Mucosa of descending colon (tissue), 3 donors: Measurements from ENCODE around the gene UTS2R. TPM values are rescaled to one million over a fixed set of nuclear protein-coding genes. Genes with fewer than 3 reads are reported as not detected.
"Not testable (repeated sequence)": the region's sequence is repeated elsewhere in the genome, so short reads cannot be mapped to it uniquely, and the experiment has no call there.

Experiments
- ATAC-seq: fragments of 200-7000 bp; cut with Tn5 transposase; one replicate; pipeline ENCODE4 v1.9.1; 2020; ENCODE audit warnings: mild to moderate bottlenecking, moderate library complexity
- DNase-seq, 3 donors: peaks; one replicate each; pipeline ENCODE4 v3.0.0-alpha.2; 2020
- H3K36me3 ChIP-seq: fragments of 200-600 bp; one replicate; pipeline ENCODE4 v1.8.0; 2021; ENCODE audit warnings: low read depth, mild to moderate bottlenecking
- H3K4me1 ChIP-seq: fragments of 200-600 bp; one replicate; pipeline ENCODE4 v1.8.0; 2021; ENCODE audit warnings: low read depth, mild to moderate bottlenecking
- H3K4me3 ChIP-seq: fragments of 200-600 bp; one replicate; pipeline ENCODE4 v1.8.0; 2021; ENCODE audit warnings: mild to moderate bottlenecking
- H3K9me3 ChIP-seq: fragments of 200-600 bp; one replicate; pipeline ENCODE4 v1.8.0; 2021; ENCODE audit warnings: mild to moderate bottlenecking
- CTCF ChIP-seq: fragments of 200-600 bp; IDR thresholded peaks from one replicate; pipeline ENCODE4 v1.8.0; 2022; ENCODE audit warnings: antibody characterized with exemption, mild to moderate bottlenecking
- intact Hi-C, 2 donors: fragments of 100-400 bp; cut with DNase I in 1 of 2; cut with micrococcal nuclease in 1 of 2; formaldehyde crosslinking; loops; one replicate each; pipeline versions ENCODE4 v1.11.0 to v1.11.1; 2022; cut with DNase I, micrococcal nuclease
- total RNA-seq, 3 donors: library from RNA; stranded (reverse); fragmentation: NEBNext Ultra II Directional in 2 of 3; extraction: Animal tissue kit (Norgen Biotek cat#: 25700) in 2 of 3; gene quantifications; one replicate each; pipeline versions ENCODE4 v1.2.1 to v1.2.4, GENCODE V29; 2021 to 2023
- donor health status: DM: no; HTN: no; CAD: no; lungs with moderate emphysema.
- donor health status: DM: no; HTN: no; CAD: no.
- donor health status: DM: no; HTN: yes; CAD: no.

The UTS2R gene
- total RNA-seq, 3 donors from 2014 or later = not detected

- DNase-seq = peak in 1 of 3 donors; percentile 48
- intact Hi-C loops = loop anchor here in 1 of 2 donors (10.0 kb wide), 1 partner anchor 59 kb away; the partner anchor contains the start of genes HEXD and OGFOD3
- no peak for TF ChIP-seq CTCF
- Histone ChIP-seq H3K9me3 (no peaks in the 10 kb centered on the region), H3K4me1 (peaks cover 3% of the 10 kb centered on the region), H3K36me3 (no peaks in the 10 kb centered on the region), H3K4me3 (no peak overlapping the region)
- ATAC-seq = no peak
Observed at GRCh38 chr17:82355770-82356427, 15.7 kb upstream of the UTS2R start.

GRCh38 chr17:82356845-82357355 is 14.7 kb upstream of the UTS2R start:
- intact Hi-C loops = loop anchor here in 1 of 2 donors (10.0 kb wide), 1 partner anchor 58 kb away; the partner anchor contains the start of genes HEXD and OGFOD3
- DNase-seq = peak in 1 of 3 donors; percentile 58
- peaks cover 3% of the 10 kb centered on the region for H3K4me1 ChIP-seq
- no peak overlapping the region for H3K4me3 ChIP-seq
- TF ChIP-seq CTCF = no peak
- H3K36me3 ChIP-seq = no peaks in the 10 kb centered on the region
- peak; percentile 68 for ATAC-seq
- H3K9me3 ChIP-seq = no peaks in the 10 kb centered on the region

GRCh38 chr17:82357394-82357793 is 14.2 kb upstream of the UTS2R start:
- no peak overlapping the region for H3K4me3 ChIP-seq
- intact Hi-C loops = loop anchor here in 1 of 2 donors (10.0 kb wide), 1 partner anchor 57 kb away; the partner anchor contains the start of genes HEXD and OGFOD3
- H3K4me1 ChIP-seq = peaks cover 3% of the 10 kb centered on the region
- peak in 1 of 3 donors; percentile 38 for DNase-seq
- TF ChIP-seq CTCF = no peak
- no peaks in the 10 kb centered on the region for H3K9me3 ChIP-seq
- ATAC-seq = no peak
- no peaks in the 10 kb centered on the region for H3K36me3 ChIP-seq

GRCh38 chr17:82358465-82359350 is 12.9 kb upstream of the UTS2R start, which contains the start of gene TEX19:
Gene TEX19 (plus strand): TSS chr17:82359247. CDS start chr17:82362151, 2,904 bp downstream.
- no peak within 1 kb of the TSS for H3K4me3 ChIP-seq
- no peaks in the 10 kb centered on the region for H3K36me3 ChIP-seq
- DNase-seq = no peak
- no peaks in the 10 kb centered on the region for H3K9me3 ChIP-seq
- ATAC-seq = no peak
- intact Hi-C loops = loop anchor here in 1 of 2 donors (10.0 kb wide), 1 partner anchor 56 kb away; the partner anchor contains the start of genes HEXD and OGFOD3
- TF ChIP-seq CTCF = no peak
- peaks cover 3% of the 10 kb centered on the region for H3K4me1 ChIP-seq

- H3K4me3 ChIP-seq, H3K4me1 ChIP-seq, DNase-seq, ATAC-seq, H3K9me3 ChIP-seq, H3K36me3 ChIP-seq: not testable (repeated sequence)
- intact Hi-C loops = loop anchor here in 1 of 2 donors (10.0 kb wide), 1 partner anchor 55 kb away; the partner anchor contains the start of genes HEXD and OGFOD3
Observed at GRCh38 chr17:82359451-82360074, 12.0 kb upstream of the UTS2R start.
